ENCODE data around the gene MARCKSL1. TPM values are rescaled to one million over a fixed set of nuclear protein-coding genes. Genes with fewer than 3 reads are reported as not detected.

The MARCKSL1 gene
- total and polyA plus RNA-seq, 11 donors, result 6.8 to 44.0 (median 12.1) TPM

DNA sequence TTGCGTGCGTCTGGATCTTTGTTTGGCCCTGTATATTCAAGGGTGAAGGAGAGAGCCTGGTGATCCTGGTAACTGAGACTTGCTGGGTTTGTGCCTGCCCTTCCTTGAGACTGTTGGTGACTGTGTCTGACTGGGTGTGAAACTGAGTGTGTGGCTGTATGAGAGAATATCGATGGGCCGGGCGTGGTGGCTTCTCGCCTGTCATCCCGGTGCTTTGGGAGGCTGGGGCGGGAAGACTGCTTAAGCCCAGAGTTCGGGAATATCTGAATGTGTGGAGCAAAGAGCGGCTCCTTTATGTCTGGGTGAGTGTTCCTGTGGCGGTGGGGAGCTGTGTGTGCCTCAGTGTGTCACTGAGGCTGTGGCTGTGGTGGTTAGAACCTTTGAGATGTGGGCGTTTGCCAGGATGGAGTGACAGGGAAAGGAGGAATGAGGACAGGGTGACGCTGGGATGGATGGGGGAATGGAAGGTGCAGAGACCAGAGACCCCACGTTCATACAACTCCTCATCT, 2.7 kb upstream of the MARCKSL1 start:
- intact Hi-C loops (cut with DNase I), result loop anchor here in 1 of 10 donors (10.0 kb wide), 1 partner anchor 114 kb away; the partner anchor contains the start of genes EIF3I and TMEM234
- no peak for TF ChIP-seq POLR2A (IDR thresholded peaks at IDR 0.05)
- TF ChIP-seq, protein P1, sequence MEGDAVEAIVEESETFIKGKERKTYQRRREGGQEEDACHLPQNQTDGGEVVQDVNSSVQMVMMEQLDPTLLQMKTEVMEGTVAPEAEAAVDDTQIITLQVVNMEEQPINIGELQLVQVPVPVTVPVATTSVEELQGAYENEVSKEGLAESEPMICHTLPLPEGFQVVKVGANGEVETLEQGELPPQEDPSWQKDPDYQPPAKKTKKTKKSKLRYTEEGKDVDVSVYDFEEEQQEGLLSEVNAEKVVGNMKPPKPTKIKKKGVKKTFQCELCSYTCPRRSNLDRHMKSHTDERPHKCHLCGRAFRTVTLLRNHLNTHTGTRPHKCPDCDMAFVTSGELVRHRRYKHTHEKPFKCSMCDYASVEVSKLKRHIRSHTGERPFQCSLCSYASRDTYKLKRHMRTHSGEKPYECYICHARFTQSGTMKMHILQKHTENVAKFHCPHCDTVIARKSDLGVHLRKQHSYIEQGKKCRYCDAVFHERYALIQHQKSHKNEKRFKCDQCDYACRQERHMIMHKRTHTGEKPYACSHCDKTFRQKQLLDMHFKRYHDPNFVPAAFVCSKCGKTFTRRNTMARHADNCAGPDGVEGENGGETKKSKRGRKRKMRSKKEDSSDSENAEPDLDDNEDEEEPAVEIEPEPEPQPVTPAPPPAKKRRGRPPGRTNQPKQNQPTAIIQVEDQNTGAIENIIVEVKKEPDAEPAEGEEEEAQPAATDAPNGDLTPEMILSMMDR (IDR thresholded peaks at IDR 0.05), result no peak
- ATAC-seq (no peak), DNase-seq (no peak)
- H3K4me1 ChIP-seq, result peaks cover 5 to 64% (median 22%) of the 10 kb centered on the region in 12 donors
- H3K9me3 ChIP-seq, result no peaks in the 10 kb centered on the region
- H3K27me3 ChIP-seq, result peaks cover 0 to 5% (median 0%) of the 10 kb centered on the region in 9 donors
- 76 to 86% (median 81%) methylated on average over 14 of the region's 14 CpGs for WGBS, 4 donors
- no peak overlapping the region for H3K4me3 ChIP-seq
- peak overlapping the region in 5 of 12 donors; percentile 10 to 70 (median 42) for H3K27ac ChIP-seq
- H3K36me3 ChIP-seq, result peaks cover 0 to 8% (median under 1%) of the 10 kb centered on the region in 9 donors

DNA sequence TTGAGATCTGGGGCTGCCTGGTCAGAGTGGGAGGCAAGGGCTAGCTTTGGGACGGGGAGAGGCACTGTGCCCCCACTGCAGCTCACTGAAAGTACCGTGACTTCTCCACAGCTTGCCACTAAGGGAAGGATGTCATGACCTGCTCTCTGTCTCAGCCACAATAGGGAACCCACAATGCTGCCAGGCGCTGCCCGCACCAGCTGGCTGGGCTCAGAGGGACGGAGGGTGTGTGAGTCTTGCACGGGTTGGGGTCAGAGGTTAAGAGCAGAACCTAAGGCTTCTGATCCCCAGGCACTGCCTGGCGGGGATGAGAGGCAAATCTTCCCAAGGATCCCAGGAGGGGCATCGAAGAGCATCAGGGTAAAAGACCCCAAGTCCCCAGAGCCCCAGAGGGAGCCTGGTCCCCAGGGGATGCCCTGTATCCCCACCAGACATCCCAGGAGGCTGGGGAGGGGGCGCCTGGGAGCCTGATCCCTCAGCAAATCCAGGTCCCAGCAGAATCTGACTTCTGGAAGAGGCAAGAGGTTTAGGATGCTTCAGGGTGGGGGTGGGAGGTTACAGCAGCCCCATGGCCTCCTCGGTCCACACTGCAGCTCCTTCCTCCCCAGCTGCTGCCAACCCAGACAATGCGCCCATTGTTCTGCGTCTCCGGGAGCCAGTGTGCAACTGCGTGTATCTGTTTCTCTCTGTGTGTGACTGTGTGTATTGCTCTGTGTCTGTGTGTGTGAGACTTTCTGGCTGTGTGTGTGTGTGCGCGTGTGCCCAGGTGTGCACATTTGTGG, 2.0 kb upstream of the MARCKSL1 start:
- TF ChIP-seq, protein P1 (IDR thresholded peaks at IDR 0.05), result no peak
- TF ChIP-seq POLR2A (IDR thresholded peaks at IDR 0.05), result no peak
- peak in 4 of 5 donors; percentile 39 to 60 (median 57) for DNase-seq
- H3K4me1 ChIP-seq, result peaks cover 5 to 64% (median 22%) of the 10 kb centered on the region in 12 donors
- H3K9me3 ChIP-seq, result no peaks in the 10 kb centered on the region
- 66 to 78% (median 71%) methylated on average over 12 to 16 of the region's 16 CpGs for WGBS, 4 donors
- intact Hi-C loops (cut with DNase I), result loop anchor here in 2 of 10 donors (2.0 to 10.0 kb wide), 2 partner anchors 13 to 113 kb away; partner anchors contain the start of genes EIF3I (in 1 of the 2) and TMEM234 (in 1 of the 2)
- peak in 3 of 4 donors; percentile 31 to 43 (median 36) for ATAC-seq
- peaks cover 0 to 14% (median 6%) of the 10 kb centered on the region in 9 donors for H3K36me3 ChIP-seq
- H3K27me3 ChIP-seq, result peaks cover 0 to 5% (median 0%) of the 10 kb centered on the region in 9 donors
- no peak overlapping the region for H3K4me3 ChIP-seq
- H3K27ac ChIP-seq, result peak overlapping the region in 8 of 12 donors; percentile 11 to 70 (median 47)

DNA sequence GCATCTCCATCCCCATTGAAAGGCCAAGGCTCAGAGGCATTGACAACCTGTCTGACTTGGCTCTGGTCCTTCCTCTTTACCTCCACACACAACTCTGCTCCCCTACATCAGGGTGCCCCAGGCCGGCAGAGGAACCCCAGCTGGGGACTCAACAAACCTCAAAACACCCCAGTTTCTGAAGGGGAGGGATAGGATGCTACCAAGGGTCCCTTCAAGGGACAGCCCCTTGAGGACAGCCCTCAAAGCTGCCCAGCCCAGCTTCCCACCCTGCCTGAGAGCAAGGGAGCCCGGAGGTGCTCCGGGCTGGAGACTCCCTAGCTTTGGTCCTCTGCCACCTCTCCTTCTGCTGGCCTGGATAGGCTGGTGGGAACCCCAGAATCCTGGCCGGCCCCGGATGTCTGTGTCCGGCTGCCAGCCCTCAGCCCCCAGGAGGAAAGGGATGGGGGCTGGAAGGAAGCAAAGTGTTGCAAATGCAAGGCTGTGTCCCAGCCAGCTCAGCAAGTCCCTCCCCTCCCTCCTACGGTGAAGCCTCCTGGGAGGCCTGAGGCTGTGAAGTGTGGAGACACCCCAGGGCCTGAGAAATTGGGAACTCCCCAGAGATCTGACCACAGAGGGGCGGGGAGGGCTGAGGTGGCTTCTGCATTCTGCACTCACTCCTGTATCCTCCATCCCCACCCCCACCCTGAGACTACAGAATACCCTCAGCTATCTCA, 1.1 kb upstream of the MARCKSL1 start:
- WGBS, 4 donors, result 51 to 63% (median 52%) methylated on average over 5 to 8 of the region's 8 CpGs
- TF ChIP-seq, protein P1 (IDR thresholded peaks at IDR 0.05), result no peak
- TF ChIP-seq POLR2A (IDR thresholded peaks at IDR 0.05), result no peak
- DNase-seq (peak in 4 of 5 donors; percentile 38 to 70 (median 64)), ATAC-seq (peak; percentile 20 to 42 (median 38))
- no peaks in the 10 kb centered on the region for H3K9me3 ChIP-seq
- peaks cover 0 to 5% (median 0%) of the 10 kb centered on the region in 9 donors for H3K27me3 ChIP-seq
- H3K4me1 ChIP-seq, result peaks cover 5 to 59% (median 22%) of the 10 kb centered on the region in 12 donors
- peak overlapping the region in 2 of 12 donors; percentile 70 to 93 for H3K4me3 ChIP-seq
- intact Hi-C loops (cut with DNase I), result loop anchor here in 2 of 10 donors (2.0 to 10.0 kb wide), 2 partner anchors 14 to 112 kb away; partner anchors contain the start of genes EIF3I (in 1 of the 2) and TMEM234 (in 1 of the 2)
- H3K36me3 ChIP-seq, result peaks cover 0 to 23% (median 14%) of the 10 kb centered on the region in 9 donors
- H3K27ac ChIP-seq, result peak overlapping the region in 11 of 12 donors; percentile 41 to 91 (median 73)
